B cell (primary cell): ENCODE results near the gene S100A9.
"Not testable (repeated sequence)": the region's sequence is repeated elsewhere in the genome, so short reads cannot be mapped to it uniquely, and the experiment has no call there.

ENCODE experiments used
- CTCF ChIP-seq: fragments of 200-600 bp; IDR thresholded peaks from one replicate; pipeline ENCODE4 v1.8.0; 2022; ENCODE audit warnings: antibody characterized with exemption, mild to moderate bottlenecking
- EZH2 ChIP-seq: IDR thresholded peaks from 2 replicates; pipeline ENCODE4 v1.6.1; 2012; ENCODE audit warnings: borderline replicate concordance, low read depth, mild to moderate bottlenecking, moderate library complexity, low read length; ENCODE audit not compliant: insufficient read depth, poor library complexity, severe bottlenecking

DNA sequence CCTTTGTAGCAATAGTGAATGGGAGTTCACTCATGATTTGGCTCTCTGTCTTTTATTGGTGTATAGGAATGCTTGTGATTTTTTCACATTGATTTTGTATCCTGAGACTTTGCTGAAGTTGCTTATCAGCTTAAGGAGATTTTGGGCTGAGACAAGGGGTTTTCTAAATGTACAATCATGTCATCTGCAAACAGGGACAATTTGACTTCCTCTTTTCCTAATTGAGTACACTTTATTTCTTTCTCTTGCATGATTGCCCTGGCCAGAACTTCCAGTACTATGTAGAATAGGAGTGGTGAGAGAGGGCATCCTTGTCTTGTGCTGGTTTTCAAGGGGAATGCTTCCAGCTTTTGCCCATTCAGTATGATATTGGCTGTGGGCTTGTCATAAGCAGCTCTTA, 41.6 kb upstream of the S100A9 start:
- TF ChIP-seq EZH2, CTCF: not testable (repeated sequence)
